Lower leg skin (tissue), 3 donors: ENCODE measurements around the gene TMEM101.

Source experiments
- POLR2A ChIP-seq, 2 donors: fragments of 450-650 bp; IDR thresholded peaks; one replicate each; pipeline ENCODE4 v1.6.1; 2016 to 2017; ENCODE audit warnings: antibody characterized with exemption in 2 of 2, mild to moderate bottlenecking in 1 of 2, moderate library complexity in 1 of 2
- TF ChIP-seq, protein P1 (sequence below), 3 donors: fragments of 450-650 bp; IDR thresholded peaks; one replicate each; pipeline ENCODE4 v1.5.1; 2016; ENCODE audit warnings: antibody characterized with exemption in 3 of 3, mild to moderate bottlenecking in 3 of 3, moderate library complexity in 2 of 3

- no peak for TF ChIP-seq POLR2A (IDR thresholded peaks at IDR 0.05)
- TF ChIP-seq, protein P1, sequence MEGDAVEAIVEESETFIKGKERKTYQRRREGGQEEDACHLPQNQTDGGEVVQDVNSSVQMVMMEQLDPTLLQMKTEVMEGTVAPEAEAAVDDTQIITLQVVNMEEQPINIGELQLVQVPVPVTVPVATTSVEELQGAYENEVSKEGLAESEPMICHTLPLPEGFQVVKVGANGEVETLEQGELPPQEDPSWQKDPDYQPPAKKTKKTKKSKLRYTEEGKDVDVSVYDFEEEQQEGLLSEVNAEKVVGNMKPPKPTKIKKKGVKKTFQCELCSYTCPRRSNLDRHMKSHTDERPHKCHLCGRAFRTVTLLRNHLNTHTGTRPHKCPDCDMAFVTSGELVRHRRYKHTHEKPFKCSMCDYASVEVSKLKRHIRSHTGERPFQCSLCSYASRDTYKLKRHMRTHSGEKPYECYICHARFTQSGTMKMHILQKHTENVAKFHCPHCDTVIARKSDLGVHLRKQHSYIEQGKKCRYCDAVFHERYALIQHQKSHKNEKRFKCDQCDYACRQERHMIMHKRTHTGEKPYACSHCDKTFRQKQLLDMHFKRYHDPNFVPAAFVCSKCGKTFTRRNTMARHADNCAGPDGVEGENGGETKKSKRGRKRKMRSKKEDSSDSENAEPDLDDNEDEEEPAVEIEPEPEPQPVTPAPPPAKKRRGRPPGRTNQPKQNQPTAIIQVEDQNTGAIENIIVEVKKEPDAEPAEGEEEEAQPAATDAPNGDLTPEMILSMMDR (IDR thresholded peaks at IDR 0.05) = no peak
These were observed 30.2 kb downstream of the TMEM101 start for GRCh38 chr17:43984521-43984920.
